Stimulated activated CD4-positive, alpha-beta T cell treated with anti-CD3 and anti-CD28 coated beads, Interleukin-4, amount 100 ng/mL, for 48 hours (primary cell): ENCODE measurements around the gene AXIN2.
A peak's percentile ranks its signal among the peaks of the same experiment; 100 is the strongest.

ENCODE experiments used
- DNase-seq, 2 donors: peaks; one replicate each; pipeline ENCODE4 v3.0.0-alpha.2; 2020; ENCODE audit warnings: low read depth in 2 of 2

Gene AXIN2

DNA sequence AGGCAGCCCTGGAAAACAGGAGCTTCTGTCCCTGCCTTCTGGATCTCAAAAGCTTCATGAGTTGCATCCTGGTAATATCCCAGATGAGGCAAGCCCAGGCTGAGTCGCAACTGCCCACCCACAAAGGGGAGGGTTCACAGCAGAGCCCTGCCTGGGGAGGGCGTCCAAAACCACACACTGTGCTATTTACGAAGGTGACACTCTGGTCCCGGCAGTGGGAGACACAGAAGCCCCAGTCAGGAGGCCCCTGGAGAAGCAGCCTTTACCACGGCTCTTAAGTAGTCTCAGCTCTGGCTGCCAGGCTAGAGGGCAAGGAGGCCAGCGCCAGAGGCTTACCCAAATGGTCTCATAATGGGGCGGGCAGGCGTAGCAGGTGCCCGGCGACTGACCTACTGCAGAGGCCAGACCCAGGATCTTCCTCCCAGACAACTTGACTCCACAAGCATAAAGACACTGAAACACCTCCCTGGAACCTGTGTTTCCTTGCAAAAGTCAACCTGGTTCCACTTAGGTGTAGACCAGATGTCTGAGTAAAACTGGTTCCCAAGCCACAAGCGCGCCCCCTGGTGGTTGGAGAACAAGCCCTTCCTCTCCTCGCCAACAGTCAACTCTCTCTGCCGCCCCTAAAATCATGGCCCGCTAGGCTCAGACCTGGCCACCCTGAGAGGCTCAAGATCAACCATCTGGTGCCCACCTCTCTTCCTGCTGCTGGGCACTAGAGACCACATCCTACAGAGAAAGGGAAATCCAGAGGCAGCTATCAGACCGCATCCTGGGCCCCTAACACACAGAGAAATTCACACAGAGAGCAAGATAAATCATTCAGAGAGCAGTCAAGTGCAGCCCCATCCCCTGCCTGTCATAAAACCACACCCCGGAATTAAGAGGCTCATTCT, 5.2 kb downstream of the AXIN2 start:
- peak; percentile 90 to 97 for DNase-seq

DNA sequence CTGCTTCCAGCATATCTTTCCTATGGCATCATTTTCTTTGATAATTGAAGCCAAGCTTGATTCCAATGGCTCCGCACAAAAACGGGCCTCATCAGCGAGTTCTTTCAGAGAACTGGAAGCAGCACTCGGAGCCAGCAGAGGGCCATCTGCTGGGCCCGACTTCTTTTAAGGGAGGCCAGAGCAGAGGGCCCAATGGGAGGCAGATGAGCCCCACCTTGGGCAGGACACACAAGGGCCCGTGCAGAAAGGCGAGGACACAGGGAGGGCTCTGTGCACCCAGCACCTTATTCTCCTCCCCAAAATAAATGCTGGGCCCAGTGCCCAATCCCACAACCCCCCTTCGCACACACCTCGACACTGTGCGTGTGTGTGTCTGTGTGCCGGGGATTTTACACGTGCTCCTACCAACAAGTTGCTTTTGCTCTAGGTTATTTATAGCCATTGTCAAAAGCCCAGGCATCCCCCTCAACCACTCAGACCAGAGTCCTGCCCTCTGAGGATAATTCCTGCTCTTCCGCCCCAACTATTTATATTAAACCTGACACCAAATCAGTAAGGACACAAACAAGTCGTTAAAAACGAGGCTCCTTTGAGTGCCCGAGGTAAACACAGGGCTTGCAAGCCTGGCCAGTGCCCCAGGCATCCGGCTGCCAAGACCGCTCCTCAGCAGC, 6.8 kb downstream of the AXIN2 start:
- no peak for DNase-seq

GRCh38 chr17:65553646-65554552, 7.5 kb downstream of the AXIN2 start:
- DNase-seq, result peak in 1 of 2 donors; percentile 19

- no peak for DNase-seq
These were observed 8.3 kb downstream of the AXIN2 start for GRCh38 chr17:65553009-65553645.

- DNase-seq, result no peak
These were observed 9.2 kb downstream of the AXIN2 start for GRCh38 chr17:65552214-65552613.

DNA sequence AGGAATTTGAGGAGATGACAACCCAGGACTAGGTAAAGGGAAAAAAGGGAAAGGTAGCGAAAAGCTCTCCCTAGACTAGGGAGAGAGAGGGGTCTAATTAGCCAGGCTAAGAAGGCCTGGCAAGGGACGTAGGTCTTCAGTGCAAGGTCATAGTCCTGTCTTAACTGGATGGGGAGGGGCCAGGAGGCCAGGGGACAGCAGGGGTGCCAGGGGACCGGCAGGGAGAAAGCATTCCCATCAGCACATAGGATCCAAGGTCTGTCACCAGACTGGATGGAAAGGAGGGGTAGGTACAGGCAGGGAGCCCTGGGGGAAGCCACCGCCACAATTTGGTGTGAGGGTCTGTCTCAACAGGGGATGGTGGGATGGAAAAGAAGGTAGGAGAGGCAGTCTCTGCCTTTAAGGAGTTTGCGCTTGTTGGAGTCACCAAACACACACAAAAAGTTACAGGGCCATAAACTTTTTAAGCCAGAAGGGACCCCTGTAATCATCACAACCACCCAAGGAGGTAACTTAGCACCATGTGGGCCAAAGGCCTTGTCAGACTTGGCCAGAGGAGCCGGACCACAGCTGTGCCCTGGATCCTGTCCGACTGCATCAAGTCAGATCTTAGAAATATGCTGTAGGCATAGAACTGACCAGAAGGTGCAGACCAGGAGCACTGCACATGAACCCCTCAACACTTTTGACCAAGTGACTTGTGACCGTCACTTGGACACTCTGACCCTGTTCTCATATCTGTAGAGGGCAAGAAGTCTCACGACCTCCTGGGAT, 10.0 kb downstream of the AXIN2 start:
- no peak for DNase-seq

DNA sequence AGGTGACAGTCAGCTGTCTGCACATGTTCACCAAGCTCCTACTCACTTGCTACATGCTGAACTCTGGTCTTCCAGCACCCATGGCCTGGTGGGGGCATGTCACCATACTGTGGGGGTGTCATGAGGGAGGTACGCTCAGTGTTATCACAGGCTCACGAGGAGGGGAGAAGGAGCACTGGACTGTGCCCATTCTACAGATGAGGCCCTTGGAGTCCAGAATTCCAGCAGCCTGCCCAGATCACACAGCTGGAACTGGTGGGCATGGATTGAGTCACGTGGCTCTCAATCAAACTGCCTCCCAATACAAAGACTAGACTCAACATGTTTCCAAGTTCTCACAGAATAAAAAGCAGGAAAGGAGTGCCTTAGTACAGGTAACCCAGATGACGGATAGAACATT, 10.7 kb downstream of the AXIN2 start:
- DNase-seq, result no peak

GRCh38 chr17:65550075-65550662, 11.3 kb downstream of the AXIN2 start:
- no peak for DNase-seq

DNA sequence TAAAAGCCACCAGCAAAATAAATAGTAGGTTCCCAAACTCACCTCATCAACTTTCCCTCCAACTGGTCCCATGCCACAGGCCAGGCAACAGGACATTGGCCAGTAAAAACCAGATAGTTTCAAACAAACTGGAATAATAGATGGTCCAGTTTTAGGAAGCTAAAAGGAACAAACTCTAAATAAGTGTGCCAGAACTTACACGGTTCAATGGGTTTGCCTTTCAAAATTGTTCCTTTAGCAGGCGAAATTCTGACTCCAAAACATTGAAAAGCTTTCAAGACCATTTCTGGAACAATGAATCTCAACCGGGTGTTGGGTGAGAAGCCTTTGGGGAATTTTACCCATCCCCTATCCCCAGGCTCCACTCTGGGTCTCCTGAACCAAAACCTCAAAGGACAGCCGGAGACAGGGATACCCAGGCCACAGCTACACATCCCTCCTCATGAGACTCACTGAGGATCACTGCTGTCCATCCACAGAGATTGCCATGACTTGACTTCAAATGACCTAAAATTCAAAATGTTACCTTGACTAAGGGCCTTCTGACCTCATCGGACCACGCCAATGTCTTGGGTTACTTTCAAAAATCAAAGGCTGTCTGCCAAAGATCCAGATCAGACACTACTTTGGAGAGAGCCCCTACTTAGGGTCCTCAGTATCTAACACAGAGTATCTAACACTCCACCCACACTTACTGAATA, 13.0 kb downstream of the AXIN2 start:
- DNase-seq, result no peak

- no peak for DNase-seq
These were observed 14.2 kb downstream of the AXIN2 start for GRCh38 chr17:65547253-65547670.

- no peak for DNase-seq
These were observed 14.9 kb downstream of the AXIN2 start for GRCh38 chr17:65546579-65546978.

DNA sequence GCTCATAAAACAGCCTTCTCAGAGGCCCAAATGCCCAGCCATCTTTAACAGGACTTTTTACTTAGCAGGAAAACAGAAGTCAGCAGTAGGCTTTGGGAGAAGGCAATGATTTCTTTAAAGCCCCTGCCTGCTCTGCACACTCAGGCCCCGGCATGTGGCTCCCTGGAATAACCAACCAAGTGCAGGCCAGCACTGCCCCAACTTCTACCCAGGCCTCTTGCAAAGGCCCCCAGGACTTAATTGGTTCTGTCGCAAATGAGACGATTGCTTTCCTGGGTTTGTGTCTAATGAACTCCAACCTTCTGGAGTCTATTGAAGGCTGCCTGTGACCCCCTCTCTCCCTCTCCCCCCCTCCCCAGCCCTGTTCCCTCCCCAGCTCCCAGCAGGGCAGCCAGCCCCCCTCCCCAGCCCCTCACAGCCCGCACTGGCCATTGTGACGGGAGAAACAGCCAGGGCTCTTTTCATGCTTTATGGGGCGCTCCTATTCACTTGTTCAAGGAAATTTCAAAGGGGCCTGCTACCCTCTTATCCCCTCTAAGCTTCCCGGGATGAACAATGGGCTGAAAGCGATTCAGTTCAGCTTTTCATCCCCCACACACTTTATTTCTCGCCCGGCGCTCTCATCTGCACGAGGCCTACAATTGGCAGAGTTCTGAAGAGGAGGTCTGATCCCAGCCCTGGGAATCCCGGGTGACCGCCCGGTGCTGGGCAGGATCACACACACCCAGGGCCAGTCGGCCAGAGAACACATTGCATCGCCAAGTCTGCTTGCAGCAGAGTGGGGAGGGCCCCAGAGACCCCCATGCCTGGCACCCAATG, 15.5 kb downstream of the AXIN2 start:
- no peak for DNase-seq

- DNase-seq, result no peak
These were observed 16.8 kb downstream of the AXIN2 start for GRCh38 chr17:65544672-65545071.

- DNase-seq, result no peak
These were observed 18.8 kb downstream of the AXIN2 start for GRCh38 chr17:65542610-65543009.

DNA sequence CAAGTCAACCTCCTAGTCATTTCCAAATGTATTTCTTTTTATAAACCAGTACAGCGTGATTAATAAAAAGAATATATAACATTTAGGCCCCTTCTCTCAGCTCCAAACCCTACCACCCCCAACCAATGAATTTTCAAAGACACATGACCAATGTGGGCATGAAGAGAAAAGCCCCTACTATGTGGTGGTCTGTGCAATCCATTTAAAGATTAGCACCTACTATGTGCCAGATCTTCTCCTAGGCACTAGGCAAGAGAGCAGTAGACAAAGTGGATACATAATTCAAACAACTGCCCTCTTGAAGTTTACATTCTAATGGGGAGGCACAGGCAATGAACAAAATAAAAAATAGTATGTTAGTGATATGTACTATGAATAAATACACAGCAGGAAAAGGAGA, 19.4 kb downstream of the AXIN2 start:
- no peak for DNase-seq

DNA sequence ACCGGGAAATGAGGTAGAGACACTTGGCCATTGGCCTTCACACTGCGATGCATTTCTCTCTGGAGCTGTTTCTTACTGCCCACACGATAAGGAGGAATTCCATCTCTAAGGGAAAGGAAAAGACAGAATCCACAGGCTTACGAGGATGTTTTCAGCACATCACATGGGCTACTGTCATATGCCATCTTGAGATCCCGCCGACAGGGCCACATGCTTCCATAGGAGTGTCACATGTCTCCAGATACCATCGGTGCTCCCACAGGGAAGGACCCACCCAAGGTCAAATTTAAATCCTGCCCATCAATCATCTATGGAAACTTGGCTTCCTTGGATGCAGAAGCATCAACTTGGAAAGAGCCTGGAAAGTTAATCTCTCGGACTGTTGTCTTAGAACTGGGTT, 20.0 kb downstream of the AXIN2 start:
- no peak for DNase-seq

DNA sequence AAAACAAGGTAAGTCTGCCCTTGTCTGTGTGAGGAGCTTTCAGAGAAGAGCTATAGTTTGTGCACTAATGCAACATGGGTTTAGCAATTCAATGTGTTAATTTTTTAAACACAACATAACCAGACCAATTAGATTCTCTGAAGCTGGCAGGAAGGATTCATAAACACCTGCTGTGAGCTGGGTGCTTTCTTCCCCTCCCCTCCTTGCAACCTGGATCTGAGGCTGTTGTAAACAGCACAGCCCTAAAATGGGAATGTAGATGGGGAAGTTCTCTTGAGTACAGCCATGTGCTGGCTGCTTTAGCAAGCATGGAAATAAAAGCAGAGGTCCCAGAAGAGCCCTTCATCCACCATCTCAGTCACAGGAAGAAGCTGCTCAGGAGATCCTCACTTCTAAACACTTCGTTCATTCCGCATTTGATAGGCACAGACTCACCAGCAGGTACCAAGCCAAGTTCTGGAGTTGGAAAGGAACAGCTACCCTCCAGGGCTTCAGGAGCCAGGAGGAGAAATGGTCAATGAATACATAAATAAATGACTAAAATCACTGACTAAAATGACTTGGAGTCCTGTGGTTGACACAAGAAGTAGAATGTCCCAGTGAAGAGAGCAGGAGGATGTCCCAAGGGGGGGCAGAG, 21.7 kb downstream of the AXIN2 start:
- DNase-seq, result no peak
